Mucosa of descending colon (tissue), 3 donors: ENCODE results near the gene NUDCD3. TPM values are rescaled to one million over a fixed set of nuclear protein-coding genes. Genes with fewer than 3 reads are reported as not detected.
"Not testable (repeated sequence)": the region's sequence is repeated elsewhere in the genome, so short reads cannot be mapped to it uniquely, and the experiment has no call there.

Experiments used
- ATAC-seq: fragments of 200-7000 bp; cut with Tn5 transposase; one replicate; pipeline ENCODE4 v1.9.1; 2020; ENCODE audit warnings: mild to moderate bottlenecking, moderate library complexity
- DNase-seq, 3 donors: peaks; one replicate each; pipeline ENCODE4 v3.0.0-alpha.2; 2020
- H3K36me3 ChIP-seq: fragments of 200-600 bp; one replicate; pipeline ENCODE4 v1.8.0; 2021; ENCODE audit warnings: low read depth, mild to moderate bottlenecking
- H3K4me1 ChIP-seq: fragments of 200-600 bp; one replicate; pipeline ENCODE4 v1.8.0; 2021; ENCODE audit warnings: low read depth, mild to moderate bottlenecking
- H3K4me3 ChIP-seq: fragments of 200-600 bp; one replicate; pipeline ENCODE4 v1.8.0; 2021; ENCODE audit warnings: mild to moderate bottlenecking
- H3K9me3 ChIP-seq: fragments of 200-600 bp; one replicate; pipeline ENCODE4 v1.8.0; 2021; ENCODE audit warnings: mild to moderate bottlenecking
- intact Hi-C, 2 donors: fragments of 100-400 bp; cut with DNase I in 1 of 2; cut with micrococcal nuclease in 1 of 2; formaldehyde crosslinking; loops; one replicate each; pipeline versions ENCODE4 v1.11.0 to v1.11.1; 2022; cut with DNase I, micrococcal nuclease
- total RNA-seq, 3 donors: library from RNA; stranded (reverse); fragmentation: NEBNext Ultra II Directional in 2 of 3; extraction: Animal tissue kit (Norgen Biotek cat#: 25700) in 2 of 3; gene quantifications; one replicate each; pipeline versions ENCODE4 v1.2.1 to v1.2.4, GENCODE V29; 2021 to 2023
- TF ChIP-seq, protein P1 (sequence below): fragments of 200-600 bp; IDR thresholded peaks from one replicate; pipeline ENCODE4 v1.8.0; 2022; ENCODE audit warnings: antibody characterized with exemption, mild to moderate bottlenecking
- donor health status: DM: no; HTN: no; CAD: no; lungs with moderate emphysema.
- donor health status: DM: no; HTN: no; CAD: no.
- donor health status: DM: no; HTN: yes; CAD: no.

NUDCD3 gene
- total RNA-seq, 3 donors from 2014 or later, result 66.3 to 108 (median 76.0) TPM

GRCh38 chr7:44431091-44431608 lies 59.3 kb downstream of the NUDCD3 start:
- H3K9me3 ChIP-seq, result no peaks in the 10 kb centered on the region
- no peaks in the 10 kb centered on the region for H3K4me1 ChIP-seq
- H3K36me3 ChIP-seq, result no peaks in the 10 kb centered on the region
- intact Hi-C loops, result no loop called here
- TF ChIP-seq, protein P1, sequence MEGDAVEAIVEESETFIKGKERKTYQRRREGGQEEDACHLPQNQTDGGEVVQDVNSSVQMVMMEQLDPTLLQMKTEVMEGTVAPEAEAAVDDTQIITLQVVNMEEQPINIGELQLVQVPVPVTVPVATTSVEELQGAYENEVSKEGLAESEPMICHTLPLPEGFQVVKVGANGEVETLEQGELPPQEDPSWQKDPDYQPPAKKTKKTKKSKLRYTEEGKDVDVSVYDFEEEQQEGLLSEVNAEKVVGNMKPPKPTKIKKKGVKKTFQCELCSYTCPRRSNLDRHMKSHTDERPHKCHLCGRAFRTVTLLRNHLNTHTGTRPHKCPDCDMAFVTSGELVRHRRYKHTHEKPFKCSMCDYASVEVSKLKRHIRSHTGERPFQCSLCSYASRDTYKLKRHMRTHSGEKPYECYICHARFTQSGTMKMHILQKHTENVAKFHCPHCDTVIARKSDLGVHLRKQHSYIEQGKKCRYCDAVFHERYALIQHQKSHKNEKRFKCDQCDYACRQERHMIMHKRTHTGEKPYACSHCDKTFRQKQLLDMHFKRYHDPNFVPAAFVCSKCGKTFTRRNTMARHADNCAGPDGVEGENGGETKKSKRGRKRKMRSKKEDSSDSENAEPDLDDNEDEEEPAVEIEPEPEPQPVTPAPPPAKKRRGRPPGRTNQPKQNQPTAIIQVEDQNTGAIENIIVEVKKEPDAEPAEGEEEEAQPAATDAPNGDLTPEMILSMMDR, result no peak
- ATAC-seq (peak; percentile 51), DNase-seq (peak in 1 of 3 donors; percentile 23)
- H3K4me3 ChIP-seq, result no peak overlapping the region

DNA sequence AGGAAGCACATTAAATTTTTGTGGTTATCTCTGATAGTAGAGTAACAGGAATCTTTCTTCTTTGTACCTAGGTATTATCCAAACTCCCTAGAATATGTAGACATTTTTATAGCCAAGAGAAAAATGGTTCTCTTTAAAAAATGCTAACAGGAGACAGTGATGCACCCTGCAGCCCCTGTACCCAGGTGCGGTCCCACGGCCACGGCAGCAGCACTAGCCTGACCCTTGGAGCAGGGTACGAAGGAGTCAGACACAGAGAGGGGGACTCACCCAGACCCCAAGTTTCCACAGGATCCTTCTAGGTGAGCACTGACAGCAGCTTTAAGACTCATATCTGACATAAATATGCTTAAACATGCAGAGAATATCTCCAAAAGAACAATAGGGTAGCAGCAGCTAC lies 60.4 kb downstream of the NUDCD3 start:
- Histone ChIP-seq H3K4me1 (no peaks in the 10 kb centered on the region), H3K9me3 (no peaks in the 10 kb centered on the region), H3K4me3 (no peak overlapping the region), H3K36me3 (no peaks in the 10 kb centered on the region)
- intact Hi-C loops, result no loop called here
- DNase-seq (no peak), ATAC-seq (no peak)
- TF ChIP-seq, protein P1, result no peak

GRCh38 chr7:44424762-44425161 lies 65.7 kb downstream of the NUDCD3 start:
- H3K9me3 ChIP-seq, H3K4me3 ChIP-seq, H3K36me3 ChIP-seq, ATAC-seq, DNase-seq, intact Hi-C loops, H3K4me1 ChIP-seq: not testable (repeated sequence)

DNA sequence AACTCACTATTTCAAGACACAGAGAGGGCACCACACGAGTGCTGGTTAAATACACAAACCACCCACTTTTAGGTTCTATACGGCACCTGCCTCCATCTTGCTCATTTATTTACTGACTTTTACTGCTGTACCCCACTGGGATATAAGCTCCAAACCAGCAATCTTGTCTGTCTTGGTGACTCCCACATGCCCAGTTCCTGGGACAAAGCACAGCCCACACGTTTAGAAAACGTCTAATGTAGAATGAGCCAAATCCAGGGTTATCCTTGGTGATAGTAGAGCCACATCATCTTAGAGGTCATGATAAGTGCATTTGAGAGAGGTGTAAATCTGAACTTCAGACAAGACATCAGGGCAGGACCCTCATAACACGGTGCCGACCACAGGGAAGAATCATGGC lies 73.5 kb downstream of the NUDCD3 start:
- Histone ChIP-seq H3K9me3 (no peaks in the 10 kb centered on the region), H3K4me3 (no peak overlapping the region), H3K36me3 (no peaks in the 10 kb centered on the region), H3K4me1 (no peaks in the 10 kb centered on the region)
- no peak for DNase-seq
- TF ChIP-seq, protein P1, result no peak
- intact Hi-C loops, result no loop called here
- no peak for ATAC-seq

GRCh38 chr7:44415510-44415909 lies 74.9 kb downstream of the NUDCD3 start:
- TF ChIP-seq, protein P1, result no peak
- intact Hi-C loops, result no loop called here
- peaks cover under 1% of the 10 kb centered on the region for H3K9me3 ChIP-seq
- H3K4me1 ChIP-seq, result no peaks in the 10 kb centered on the region
- H3K36me3 ChIP-seq, result no peaks in the 10 kb centered on the region
- ATAC-seq (no peak), DNase-seq (no peak)
- no peak overlapping the region for H3K4me3 ChIP-seq

DNA sequence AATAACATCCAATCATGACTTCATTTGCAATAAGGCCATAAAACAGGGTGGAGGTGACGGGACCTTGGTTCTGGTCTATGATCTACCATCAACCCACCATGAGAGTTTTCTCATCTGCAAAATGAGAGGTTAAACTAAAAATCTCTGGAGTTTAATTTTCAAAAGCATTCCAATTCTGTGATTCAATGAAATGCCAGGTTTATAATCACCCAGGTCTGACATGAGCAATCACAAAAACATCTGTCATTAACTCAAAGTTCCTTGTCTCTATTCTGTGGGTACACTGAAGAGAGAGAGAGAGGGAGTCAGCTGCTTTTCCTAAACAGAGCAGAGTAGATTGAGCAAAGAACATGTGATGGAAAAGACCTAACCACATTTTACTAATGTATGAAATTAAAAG lies 75.4 kb downstream of the NUDCD3 start:
- no peak overlapping the region for H3K4me3 ChIP-seq
- intact Hi-C loops, result no loop called here
- H3K9me3 ChIP-seq, result peaks cover 5% of the 10 kb centered on the region
- H3K36me3 ChIP-seq, result no peaks in the 10 kb centered on the region
- ATAC-seq, result no peak
- H3K4me1 ChIP-seq, result no peaks in the 10 kb centered on the region
- TF ChIP-seq, protein P1, result no peak
- no peak for DNase-seq
